ENCODE measurements around the gene GTF3C2.

The GTF3C2 gene

GRCh38 chr2:27356382-27357181, at the start of gene GTF3C2:
Gene GTF3C2 (minus strand): TSS chr2:27356764. CDS start chr2:27343554, 13,210 bp downstream.
- no peaks in the 10 kb centered on the region for H3K9me3 ChIP-seq (ENCODE audit: control insufficient read depth, insufficient read depth, low read length)
- H3K4me1 ChIP-seq (ENCODE audit: insufficient read depth, low read length): peaks cover 17% of the 10 kb centered on the region; the same call in 1 of the 2 replicates

DNA sequence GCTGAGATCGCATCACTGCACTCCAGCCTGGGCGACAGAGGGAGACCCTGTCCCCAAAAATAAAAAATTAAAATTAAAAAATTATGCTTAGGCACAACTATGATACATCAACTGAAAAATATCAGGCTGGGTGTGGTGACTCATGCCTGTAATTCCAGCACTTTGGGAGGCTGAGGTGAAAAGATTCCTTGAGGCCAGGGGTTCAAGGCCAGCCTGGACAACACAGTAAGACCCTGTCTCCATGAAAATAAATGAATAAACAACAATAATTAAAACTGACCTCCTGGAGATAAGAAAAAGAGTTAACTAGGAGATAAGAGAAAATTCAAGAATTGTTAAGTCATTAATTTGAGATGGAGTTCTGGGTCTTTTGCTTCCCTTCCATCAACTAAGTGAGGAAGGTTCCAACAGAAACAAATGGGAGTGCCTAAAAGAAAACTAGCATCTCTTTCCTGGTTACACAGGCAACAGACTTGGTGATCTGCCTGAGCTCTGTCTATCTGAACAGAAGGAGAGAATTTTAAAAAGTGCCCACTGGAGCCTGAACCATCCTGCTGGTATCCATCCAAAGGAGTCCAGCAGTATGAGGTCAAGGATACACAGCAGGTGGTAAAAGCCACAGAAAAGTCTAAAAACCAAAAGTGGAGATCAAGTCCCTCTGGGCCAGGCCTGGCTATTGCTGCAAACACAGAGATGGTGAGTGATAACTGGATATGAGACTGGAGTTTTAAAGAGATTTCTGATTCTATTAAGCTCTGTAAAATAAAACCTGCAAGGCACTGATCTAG, 44.0 kb upstream of the GTF3C2 start:
- peaks cover 6% of the 10 kb centered on the region for H3K36me3 ChIP-seq (ENCODE audit: insufficient read depth, low read length)
- no peaks in the 10 kb centered on the region for H3K4me1 ChIP-seq (ENCODE audit: insufficient read depth, low read length)
- no peaks in the 10 kb centered on the region for H3K9me3 ChIP-seq (ENCODE audit: control insufficient read depth, insufficient read depth, low read length)
- H3K9ac ChIP-seq (ENCODE audit: low read depth, low read length): no peak overlapping the region

More at GRCh38 chr2:27356382-27357181, at the start of gene GTF3C2:
- no peaks in the 10 kb centered on the region for H3K36me3 ChIP-seq (ENCODE audit: insufficient read depth, low read length)
- H3K9ac ChIP-seq (ENCODE audit: low read depth, low read length): peak within 1 kb of the TSS; percentile 82

DNA sequence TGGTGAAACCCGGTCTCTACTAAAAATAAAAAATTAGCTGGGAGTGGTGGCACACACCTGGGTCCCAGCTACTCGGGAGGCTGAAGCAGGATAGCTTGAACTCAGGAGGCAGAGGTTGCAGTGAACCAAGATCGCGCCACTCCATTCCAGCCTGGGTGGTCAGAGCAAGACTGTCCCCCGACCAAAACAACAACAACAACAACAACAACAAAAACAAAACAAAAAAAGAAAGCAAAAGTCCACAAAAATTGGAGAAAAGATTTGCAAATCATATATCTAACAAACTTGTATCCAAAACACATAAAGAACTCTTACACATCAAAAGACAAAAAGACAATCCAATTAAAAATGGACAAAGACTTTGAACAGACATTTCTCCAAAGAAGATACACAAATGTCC, 42.4 kb upstream of the GTF3C2 start:
- Histone ChIP-seq H3K4me1 (ENCODE audit: insufficient read depth, low read length) (no peaks in the 10 kb centered on the region), H3K36me3 (ENCODE audit: insufficient read depth, low read length) (peaks cover 6% of the 10 kb centered on the region), H3K9me3 (ENCODE audit: control insufficient read depth, insufficient read depth, low read length) (no peaks in the 10 kb centered on the region), H3K9ac (ENCODE audit: low read depth, low read length) (no peak overlapping the region)

- Histone ChIP-seq H3K9ac (ENCODE audit: low read depth, low read length) (no peak overlapping the region), H3K4me1 (ENCODE audit: insufficient read depth, low read length) (no peaks in the 10 kb centered on the region), H3K36me3 (ENCODE audit: insufficient read depth, low read length) (no peaks in the 10 kb centered on the region; the same call in 1 of the 2 replicates), H3K9me3 (ENCODE audit: control insufficient read depth, insufficient read depth, low read length) (no peaks in the 10 kb centered on the region)
Measured at GRCh38 chr2:27393225-27393624, 36.7 kb upstream of the GTF3C2 start.

DNA sequence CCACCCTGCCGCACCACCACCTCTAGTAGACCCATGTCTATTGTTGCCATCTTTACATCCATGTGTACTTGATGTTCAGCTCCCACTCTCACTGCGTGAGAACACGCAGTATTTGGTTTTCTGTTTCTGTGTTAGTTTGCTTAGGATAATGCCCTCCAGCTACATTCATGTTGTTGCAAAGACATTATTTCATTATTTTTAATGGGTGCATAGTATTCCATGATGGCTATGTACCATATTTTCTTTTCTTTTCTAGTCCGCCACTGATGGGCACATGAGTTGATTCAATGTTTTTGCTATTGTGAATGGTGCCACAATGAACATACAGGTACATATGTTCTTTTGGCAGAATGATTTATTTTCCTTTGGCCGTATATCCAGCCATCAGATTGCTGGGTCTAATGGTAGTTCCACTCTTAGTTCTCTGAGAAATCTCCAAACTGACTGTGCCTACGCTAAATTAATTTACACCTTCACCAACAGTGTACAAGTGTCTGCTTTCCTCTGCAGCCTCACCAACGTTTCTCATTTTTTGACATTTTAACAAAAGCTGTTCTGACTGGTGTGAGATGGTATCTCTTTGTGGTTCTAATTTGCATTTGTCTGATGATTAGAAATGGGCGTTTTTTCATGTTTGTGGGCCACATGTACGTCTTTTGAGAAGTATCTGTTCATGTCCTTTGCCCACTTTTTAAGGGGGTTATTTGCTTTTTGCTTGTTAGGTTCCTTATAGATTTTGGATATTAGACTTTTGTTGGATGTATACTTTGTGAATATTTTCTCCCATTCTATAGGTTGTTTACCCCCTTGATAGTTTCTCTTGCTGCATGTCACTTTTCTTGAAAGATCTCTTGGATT, 34.5 kb upstream of the GTF3C2 start:
- Histone ChIP-seq H3K36me3 (ENCODE audit: insufficient read depth, low read length) (peaks cover 3% of the 10 kb centered on the region; the same call in 1 of the 2 replicates), H3K9me3 (ENCODE audit: control insufficient read depth, insufficient read depth, low read length) (no peaks in the 10 kb centered on the region), H3K4me1 (ENCODE audit: insufficient read depth, low read length) (no peaks in the 10 kb centered on the region), H3K9ac (ENCODE audit: low read depth, low read length) (no peak overlapping the region)

DNA sequence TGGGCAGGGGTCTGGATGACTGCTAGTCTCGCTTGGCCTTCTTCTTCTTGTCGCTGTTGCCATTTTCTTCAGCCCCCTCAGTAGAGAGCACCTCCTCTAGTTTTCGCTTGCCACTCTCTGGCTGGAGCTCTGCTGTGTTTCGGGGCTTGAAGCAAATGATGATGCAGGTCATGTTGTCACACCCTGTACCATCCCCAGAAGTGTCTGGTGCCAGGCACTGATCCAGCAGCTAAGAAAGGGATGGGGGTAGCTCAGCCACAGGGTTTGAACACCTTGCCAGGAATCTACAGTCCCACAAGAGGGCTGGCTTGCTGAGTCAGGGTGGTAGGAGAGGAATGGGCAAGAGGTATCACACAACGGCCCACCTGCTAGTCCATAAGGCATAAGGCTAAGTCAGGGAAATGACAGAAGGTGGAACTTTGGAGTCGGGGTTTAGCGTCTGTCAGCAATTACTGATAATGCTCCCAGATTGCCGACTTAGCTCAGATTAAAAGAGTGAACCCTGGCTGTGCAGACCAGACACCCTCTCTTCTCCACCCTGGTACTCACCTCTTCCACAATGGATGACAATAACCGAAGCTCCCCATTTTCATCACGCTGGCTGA, 25.1 kb upstream of the GTF3C2 start:
- H3K9ac ChIP-seq (ENCODE audit: low read depth, low read length): no peak overlapping the region
- no peaks in the 10 kb centered on the region for H3K4me1 ChIP-seq (ENCODE audit: insufficient read depth, low read length)
- H3K36me3 ChIP-seq (ENCODE audit: insufficient read depth, low read length): peaks cover 37% of the 10 kb centered on the region
- H3K9me3 ChIP-seq (ENCODE audit: control insufficient read depth, insufficient read depth, low read length): no peaks in the 10 kb centered on the region

- Histone ChIP-seq H3K36me3 (ENCODE audit: insufficient read depth, low read length) (peaks cover 34% of the 10 kb centered on the region), H3K4me1 (ENCODE audit: insufficient read depth, low read length) (no peaks in the 10 kb centered on the region), H3K9ac (ENCODE audit: low read depth, low read length) (peak within 1 kb of the TSS; percentile 95), H3K9me3 (ENCODE audit: control insufficient read depth, insufficient read depth, low read length) (no peaks in the 10 kb centered on the region)
Measured at GRCh38 chr2:27380626-27381545, 24.3 kb upstream of the GTF3C2 start, which contains the start of gene ZNF513. Gene ZNF513 (minus strand): TSS chr2:27380734. CDS start chr2:27380526, 208 bp downstream.

GRCh38 chr2:27379836-27380625, 23.5 kb upstream of the GTF3C2 start:
- Histone ChIP-seq H3K4me1 (ENCODE audit: insufficient read depth, low read length) (no peaks in the 10 kb centered on the region), H3K9me3 (ENCODE audit: control insufficient read depth, insufficient read depth, low read length) (no peaks in the 10 kb centered on the region), H3K9ac (ENCODE audit: low read depth, low read length) (peak overlapping the region; percentile 95), H3K36me3 (ENCODE audit: insufficient read depth, low read length) (peaks cover 30% of the 10 kb centered on the region)

DNA sequence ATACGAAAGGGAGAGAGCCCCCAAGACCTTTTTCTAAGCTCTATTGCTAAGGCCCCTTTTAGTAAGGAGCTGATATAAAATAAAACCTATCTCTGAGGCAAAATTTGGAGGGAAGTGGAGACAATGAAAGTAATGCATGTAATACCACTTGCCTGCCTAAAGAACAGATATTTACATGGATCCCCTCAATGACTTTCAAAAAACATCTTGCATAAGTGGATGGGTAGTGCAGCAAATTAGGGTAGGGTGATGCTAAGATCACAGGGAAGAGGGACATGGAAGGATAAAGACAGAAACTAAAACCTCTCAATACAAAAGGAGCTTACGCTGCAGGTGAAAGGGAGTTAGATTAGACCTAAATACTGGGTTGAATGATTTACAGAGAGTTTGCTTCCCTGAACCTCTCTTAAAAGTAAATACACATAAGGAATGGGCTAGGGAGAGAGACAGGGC, 22.8 kb upstream of the GTF3C2 start:
- Histone ChIP-seq H3K9me3 (ENCODE audit: control insufficient read depth, insufficient read depth, low read length) (no peaks in the 10 kb centered on the region), H3K36me3 (ENCODE audit: insufficient read depth, low read length) (peaks cover 29% of the 10 kb centered on the region), H3K9ac (ENCODE audit: low read depth, low read length) (peak overlapping the region; percentile 95), H3K4me1 (ENCODE audit: insufficient read depth, low read length) (no peaks in the 10 kb centered on the region)

- H3K4me1 ChIP-seq (ENCODE audit: insufficient read depth, low read length): no peaks in the 10 kb centered on the region
- H3K36me3 ChIP-seq (ENCODE audit: insufficient read depth, low read length): peaks cover 26% of the 10 kb centered on the region
- no peaks in the 10 kb centered on the region for H3K9me3 ChIP-seq (ENCODE audit: control insufficient read depth, insufficient read depth, low read length)
- no peak overlapping the region for H3K9ac ChIP-seq (ENCODE audit: low read depth, low read length)
Measured at GRCh38 chr2:27378809-27379290, 22.3 kb upstream of the GTF3C2 start.

GRCh38 chr2:27378096-27378808, 21.7 kb upstream of the GTF3C2 start:
- Histone ChIP-seq H3K4me1 (ENCODE audit: insufficient read depth, low read length) (no peaks in the 10 kb centered on the region), H3K9ac (ENCODE audit: low read depth, low read length) (no peak overlapping the region), H3K9me3 (ENCODE audit: control insufficient read depth, insufficient read depth, low read length) (no peaks in the 10 kb centered on the region), H3K36me3 (ENCODE audit: insufficient read depth, low read length) (peaks cover 24% of the 10 kb centered on the region)

DNA sequence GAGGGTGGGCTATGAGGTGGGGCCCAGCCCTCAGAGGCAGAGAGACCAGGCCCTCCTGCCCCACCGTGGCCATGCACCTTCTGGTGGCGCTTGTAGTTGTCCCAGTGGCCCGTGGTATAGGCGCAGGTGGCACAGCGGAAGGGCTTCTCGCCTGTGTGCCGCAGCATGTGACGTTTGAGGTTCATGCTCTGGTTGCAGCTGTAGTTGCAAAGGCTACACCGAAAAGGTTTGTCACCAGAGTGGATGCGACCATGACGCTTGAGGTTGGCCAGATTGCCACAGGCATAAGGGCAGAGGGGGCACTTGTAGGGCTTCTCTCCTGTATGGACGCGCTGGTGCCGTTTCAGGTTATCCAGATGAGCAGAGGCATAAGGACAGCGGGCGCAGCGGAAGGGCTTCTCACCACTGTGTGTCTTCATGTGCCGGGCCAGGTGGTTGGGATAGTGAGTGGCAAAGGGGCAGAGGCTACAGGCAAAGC, 21.1 kb upstream of the GTF3C2 start:
- Histone ChIP-seq H3K9ac (ENCODE audit: low read depth, low read length) (no peak overlapping the region), H3K9me3 (ENCODE audit: control insufficient read depth, insufficient read depth, low read length) (no peaks in the 10 kb centered on the region), H3K36me3 (ENCODE audit: insufficient read depth, low read length) (peaks cover 22% of the 10 kb centered on the region), H3K4me1 (ENCODE audit: insufficient read depth, low read length) (peaks cover 3% of the 10 kb centered on the region; the same call in 1 of the 2 replicates)

Data from ES-I3 (cell line).